DOHH2 (cell line): ENCODE results near the gene RNU6-8.

ENCODE experiments used
- H3F3A ChIP-seq: fragments of 200-600 bp; sonication (generic), shearing (Covaris generic); 2 replicates; pipeline ENCODE4 v1.6.0; 2016; ENCODE audit warnings: antibody characterized with exemption, mild to moderate bottlenecking; ENCODE audit not compliant: control insufficient read depth, insufficient read depth
- H3K27ac ChIP-seq: fragments of 200-600 bp; sonication (generic); 2 replicates; pipeline ENCODE4 v1.5.1; 2014; ENCODE audit warnings: low read depth, mild to moderate bottlenecking, low read length, moderate library complexity
- H3K27me3 ChIP-seq: fragments of 200-600 bp; sonication (generic); 2 replicates; pipeline ENCODE4 v1.6.1; 2014; ENCODE audit warnings: mild to moderate bottlenecking, low read length, mixed read lengths; ENCODE audit not compliant: control insufficient read depth
- H3K36me3 ChIP-seq: fragments of 200-600 bp; sonication (generic); 2 replicates; pipeline ENCODE4 v1.6.1; 2014; ENCODE audit warnings: mild to moderate bottlenecking, low read length, moderate library complexity, mixed read lengths; ENCODE audit not compliant: control insufficient read depth
- H3K4me1 ChIP-seq: fragments of 200-600 bp; sonication (generic); 2 replicates; pipeline ENCODE4 v1.6.1; 2014; ENCODE audit warnings: mild to moderate bottlenecking, low read length, mixed read lengths; ENCODE audit not compliant: control insufficient read depth
- H3K4me2 ChIP-seq: fragments of 200-600 bp; sonication (generic); 2 replicates; pipeline ENCODE4 v1.6.0; 2014; ENCODE audit warnings: mild to moderate bottlenecking, low read length, moderate library complexity
- H3K4me3 ChIP-seq: fragments of 200-600 bp; sonication (generic); 2 replicates; pipeline ENCODE4 v1.5.1; 2014; ENCODE audit warnings: mild to moderate bottlenecking, low read length, mixed read lengths
- H3K79me2 ChIP-seq: fragments of 200-600 bp; sonication (generic); 2 replicates; pipeline ENCODE4 v1.6.1; 2014; ENCODE audit warnings: mild to moderate bottlenecking, low read length, mixed read lengths; ENCODE audit not compliant: control insufficient read depth
- H3K9me2 ChIP-seq: fragments of 200-600 bp; sonication (generic); replicated peaks from 2 replicates; pipeline ENCODE4 v1.6.1; 2014; ENCODE audit warnings: mild to moderate bottlenecking, low read length, mixed read lengths; ENCODE audit not compliant: control insufficient read depth
- H3K9me3 ChIP-seq: fragments of 200-600 bp; sonication (generic); 2 replicates; pipeline ENCODE4 v1.6.1; 2014; ENCODE audit warnings: antibody characterized with exemption, low read length, mixed read lengths; ENCODE audit not compliant: control insufficient read depth, insufficient read depth
- H4K20me1 ChIP-seq: fragments of 200-600 bp; sonication (generic); 2 replicates; pipeline ENCODE4 v1.6.0; 2014; ENCODE audit warnings: low read depth, mild to moderate bottlenecking, antibody characterized with exemption, low read length, moderate library complexity; ENCODE audit not compliant: control insufficient read depth, insufficient read depth
- CTCF ChIP-seq: fragments of 200-600 bp; sonication (generic); IDR thresholded peaks from one replicate; pipeline ENCODE4 v1.5.1; 2014; ENCODE audit warnings: antibody characterized with exemption, mild to moderate bottlenecking, low read depth, low read length; ENCODE audit not compliant: poor library complexity, severe bottlenecking
- EZH2phosphoT487 ChIP-seq: fragments of 200-600 bp; sonication (generic); IDR thresholded peaks from 2 replicates; pipeline ENCODE4 v1.6.1; 2017; ENCODE audit warnings: borderline replicate concordance, mild to moderate bottlenecking, antibody characterized with exemption, low read length, moderate library complexity, mixed read lengths

RNU6-8 gene

DNA sequence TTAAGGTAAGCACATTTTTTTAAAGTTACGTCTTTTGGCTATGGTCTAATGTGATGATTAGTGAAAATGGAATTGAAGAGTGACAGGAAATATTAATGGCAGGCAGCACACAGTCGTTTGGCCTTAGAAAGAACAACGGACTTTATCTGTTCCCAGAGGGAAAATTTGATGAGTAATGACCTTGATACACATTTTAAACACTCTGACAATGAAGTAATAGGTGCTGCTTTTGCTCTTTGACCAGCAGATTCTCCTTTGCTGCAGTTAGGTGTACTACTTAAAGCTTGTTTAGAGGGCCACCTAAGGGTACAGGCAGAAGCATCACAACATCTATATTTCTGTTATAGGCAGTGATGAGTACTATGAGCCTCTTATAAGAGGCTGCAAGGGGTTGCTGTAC, 27.1 kb upstream of the RNU6-8 start:
- no peak overlapping the region for H3K27ac ChIP-seq
- H3K79me2 ChIP-seq = no peaks in the 10 kb centered on the region
- no peaks in the 10 kb centered on the region for H4K20me1 ChIP-seq
- TF ChIP-seq EZH2phosphoT487 (no peak), CTCF (no peak)
- no peaks in the 10 kb centered on the region for H3K9me3 ChIP-seq
- H3F3A ChIP-seq = no peaks in the 10 kb centered on the region
- H3K4me2 ChIP-seq = no peak overlapping the region
- no peaks in the 10 kb centered on the region for H3K4me1 ChIP-seq
- H3K36me3 ChIP-seq = no peaks in the 10 kb centered on the region
- no peaks in the 10 kb centered on the region for H3K9me2 ChIP-seq
- H3K4me3 ChIP-seq = no peak overlapping the region
- H3K27me3 ChIP-seq = no peaks in the 10 kb centered on the region

DNA sequence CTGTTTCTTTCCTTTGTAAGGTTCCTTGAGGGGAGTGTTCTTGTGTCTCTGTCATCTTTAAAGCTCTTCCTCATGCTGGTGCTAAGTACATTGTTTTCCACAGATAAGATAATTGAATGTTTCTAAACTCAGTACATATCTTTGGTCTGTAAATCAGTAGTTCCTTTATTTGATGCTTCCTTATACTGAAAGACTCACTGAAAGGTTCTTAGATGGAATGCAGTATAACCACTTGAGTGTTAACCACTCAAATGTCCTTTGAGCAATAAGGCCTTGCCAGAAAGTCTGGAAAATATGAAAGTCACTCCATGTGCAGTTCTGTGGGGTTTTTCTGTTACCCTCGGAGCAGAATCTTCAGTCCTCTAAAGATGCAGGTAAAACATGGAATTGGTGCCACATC, 23.0 kb upstream of the RNU6-8 start:
- Histone ChIP-seq H3K36me3 (no peaks in the 10 kb centered on the region), H4K20me1 (no peaks in the 10 kb centered on the region), H3K9me2 (no peaks in the 10 kb centered on the region), H3K79me2 (no peaks in the 10 kb centered on the region), H3K4me1 (no peaks in the 10 kb centered on the region), H3K27ac (no peak overlapping the region), H3K9me3 (no peaks in the 10 kb centered on the region), H3K4me2 (no peak overlapping the region), H3F3A (no peaks in the 10 kb centered on the region), H3K27me3 (no peaks in the 10 kb centered on the region), H3K4me3 (no peak overlapping the region)
- no peak for TF ChIP-seq CTCF
- no peak for TF ChIP-seq EZH2phosphoT487

DNA sequence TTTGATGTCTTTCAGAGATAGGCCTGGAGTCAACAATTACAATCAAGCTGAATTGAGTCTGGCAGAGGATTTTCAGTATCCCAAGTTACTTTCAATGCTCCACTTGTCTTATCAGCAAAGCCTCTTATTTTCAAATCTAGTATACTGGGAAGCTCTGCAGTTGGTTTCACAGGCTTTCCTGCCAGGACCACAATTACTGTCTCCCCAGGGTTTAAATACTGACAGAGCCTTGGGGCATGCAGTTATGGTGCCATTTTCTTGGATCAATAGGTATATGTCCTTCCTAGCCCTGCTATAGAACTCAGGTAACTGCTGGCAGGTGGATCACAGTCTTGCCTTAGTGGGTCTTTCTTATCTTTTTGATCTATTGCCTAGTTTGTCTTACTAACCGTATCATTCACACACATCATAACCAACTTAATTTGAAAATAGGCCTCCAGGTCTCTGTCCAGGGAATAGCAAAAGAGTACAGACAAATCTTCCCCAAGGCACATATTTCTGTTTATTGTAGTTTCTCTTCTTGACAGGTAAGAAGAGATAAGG, 22.4 kb upstream of the RNU6-8 start:
- Histone ChIP-seq H3K9me2 (no peaks in the 10 kb centered on the region), H3K4me3 (no peak overlapping the region), H3K79me2 (no peaks in the 10 kb centered on the region), H3K9me3 (no peaks in the 10 kb centered on the region), H3F3A (no peaks in the 10 kb centered on the region), H3K4me2 (no peak overlapping the region), H4K20me1 (no peaks in the 10 kb centered on the region), H3K36me3 (no peaks in the 10 kb centered on the region), H3K4me1 (no peaks in the 10 kb centered on the region), H3K27ac (no peak overlapping the region), H3K27me3 (no peaks in the 10 kb centered on the region)
- TF ChIP-seq CTCF = no peak
- TF ChIP-seq EZH2phosphoT487 = no peak
